ENCODE data around the gene CDK5RAP1. TPM values are rescaled to one million over a fixed set of nuclear protein-coding genes. Genes with fewer than 3 reads are reported as not detected.

The CDK5RAP1 gene
- total and polyA plus RNA-seq, 4 donors: 11.3 to 22.1 (median 14.8) TPM

DNA sequence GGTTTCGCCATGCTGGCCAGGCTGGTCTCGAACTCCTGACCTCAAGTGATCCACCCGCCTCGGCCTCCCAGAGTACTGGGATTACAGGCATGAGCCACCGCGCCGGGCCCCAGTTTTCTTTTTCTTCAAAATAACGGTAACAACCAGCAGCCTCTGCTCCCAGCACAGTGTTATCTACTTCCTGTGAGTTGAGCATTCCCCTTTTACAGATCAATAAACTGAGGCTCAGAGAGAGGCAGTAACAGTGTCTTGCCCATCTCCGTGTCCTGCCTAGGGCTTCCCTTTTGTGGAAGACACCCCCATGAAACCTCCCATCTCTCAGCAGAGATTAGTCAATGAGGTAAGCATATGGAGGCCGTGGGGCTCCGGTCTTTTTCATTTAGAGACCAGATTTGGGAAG is 88.7 kb downstream of the CDK5RAP1 start:
- H3K9me3 ChIP-seq (ENCODE audit: control insufficient read depth in 4 of 4, low read length in 3 of 4): no peaks in the 10 kb centered on the region
- TF ChIP-seq SP1 (IDR thresholded peaks at IDR 0.05) (no peak), FOXA1 (IDR thresholded peaks at IDR 0.05) (no peak), YY1 (IDR thresholded peaks at IDR 0.05) (no peak), FOXA2 (IDR thresholded peaks at IDR 0.05) (no peak), JUND (IDR thresholded peaks at IDR 0.05) (no peak), HNF4A (conservative IDR thresholded peaks at IDR 0.05) (no peak), HNF4G (IDR thresholded peaks at IDR 0.05) (no peak), MAX (IDR thresholded peaks at IDR 0.05) (no peak), EGR1 (IDR thresholded peaks at IDR 0.05; ENCODE audit: low read depth in 2 of 2) (no peak), NR2F2 (IDR thresholded peaks at IDR 0.05) (no peak), GABPA (IDR thresholded peaks at IDR 0.05 in 1 of 2, conservative IDR thresholded peaks at IDR 0.05 in 1 of 2) (no peak), RAD21 (IDR thresholded peaks at IDR 0.05) (no peak), ATF3 (IDR thresholded peaks at IDR 0.05) (no peak), TAF1 (conservative IDR thresholded peaks at IDR 0.05) (no peak), RXRA (IDR thresholded peaks at IDR 0.05) (no peak), ZBTB33 (IDR thresholded peaks at IDR 0.05) (no peak)
- TF ChIP-seq, protein P1, sequence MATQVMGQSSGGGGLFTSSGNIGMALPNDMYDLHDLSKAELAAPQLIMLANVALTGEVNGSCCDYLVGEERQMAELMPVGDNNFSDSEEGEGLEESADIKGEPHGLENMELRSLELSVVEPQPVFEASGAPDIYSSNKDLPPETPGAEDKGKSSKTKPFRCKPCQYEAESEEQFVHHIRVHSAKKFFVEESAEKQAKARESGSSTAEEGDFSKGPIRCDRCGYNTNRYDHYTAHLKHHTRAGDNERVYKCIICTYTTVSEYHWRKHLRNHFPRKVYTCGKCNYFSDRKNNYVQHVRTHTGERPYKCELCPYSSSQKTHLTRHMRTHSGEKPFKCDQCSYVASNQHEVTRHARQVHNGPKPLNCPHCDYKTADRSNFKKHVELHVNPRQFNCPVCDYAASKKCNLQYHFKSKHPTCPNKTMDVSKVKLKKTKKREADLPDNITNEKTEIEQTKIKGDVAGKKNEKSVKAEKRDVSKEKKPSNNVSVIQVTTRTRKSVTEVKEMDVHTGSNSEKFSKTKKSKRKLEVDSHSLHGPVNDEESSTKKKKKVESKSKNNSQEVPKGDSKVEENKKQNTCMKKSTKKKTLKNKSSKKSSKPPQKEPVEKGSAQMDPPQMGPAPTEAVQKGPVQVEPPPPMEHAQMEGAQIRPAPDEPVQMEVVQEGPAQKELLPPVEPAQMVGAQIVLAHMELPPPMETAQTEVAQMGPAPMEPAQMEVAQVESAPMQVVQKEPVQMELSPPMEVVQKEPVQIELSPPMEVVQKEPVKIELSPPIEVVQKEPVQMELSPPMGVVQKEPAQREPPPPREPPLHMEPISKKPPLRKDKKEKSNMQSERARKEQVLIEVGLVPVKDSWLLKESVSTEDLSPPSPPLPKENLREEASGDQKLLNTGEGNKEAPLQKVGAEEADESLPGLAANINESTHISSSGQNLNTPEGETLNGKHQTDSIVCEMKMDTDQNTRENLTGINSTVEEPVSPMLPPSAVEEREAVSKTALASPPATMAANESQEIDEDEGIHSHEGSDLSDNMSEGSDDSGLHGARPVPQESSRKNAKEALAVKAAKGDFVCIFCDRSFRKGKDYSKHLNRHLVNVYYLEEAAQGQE (IDR thresholded peaks at IDR 0.05): no peak
- TF ChIP-seq, protein P2, sequence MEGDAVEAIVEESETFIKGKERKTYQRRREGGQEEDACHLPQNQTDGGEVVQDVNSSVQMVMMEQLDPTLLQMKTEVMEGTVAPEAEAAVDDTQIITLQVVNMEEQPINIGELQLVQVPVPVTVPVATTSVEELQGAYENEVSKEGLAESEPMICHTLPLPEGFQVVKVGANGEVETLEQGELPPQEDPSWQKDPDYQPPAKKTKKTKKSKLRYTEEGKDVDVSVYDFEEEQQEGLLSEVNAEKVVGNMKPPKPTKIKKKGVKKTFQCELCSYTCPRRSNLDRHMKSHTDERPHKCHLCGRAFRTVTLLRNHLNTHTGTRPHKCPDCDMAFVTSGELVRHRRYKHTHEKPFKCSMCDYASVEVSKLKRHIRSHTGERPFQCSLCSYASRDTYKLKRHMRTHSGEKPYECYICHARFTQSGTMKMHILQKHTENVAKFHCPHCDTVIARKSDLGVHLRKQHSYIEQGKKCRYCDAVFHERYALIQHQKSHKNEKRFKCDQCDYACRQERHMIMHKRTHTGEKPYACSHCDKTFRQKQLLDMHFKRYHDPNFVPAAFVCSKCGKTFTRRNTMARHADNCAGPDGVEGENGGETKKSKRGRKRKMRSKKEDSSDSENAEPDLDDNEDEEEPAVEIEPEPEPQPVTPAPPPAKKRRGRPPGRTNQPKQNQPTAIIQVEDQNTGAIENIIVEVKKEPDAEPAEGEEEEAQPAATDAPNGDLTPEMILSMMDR (IDR thresholded peaks at IDR 0.05; ENCODE audit: low read depth, low read length, missing input control): no peak

More for the DNA sequence above, 88.7 kb downstream of the CDK5RAP1 start:
- DNase-seq (ENCODE audit: low spot score): no peak
- Histone ChIP-seq H3K27ac (ENCODE audit: low read depth in 1 of 2, low read length in 2 of 2) (no peak overlapping the region), H3K36me3 (ENCODE audit: control insufficient read depth in 4 of 4, insufficient read depth in 3 of 4, low read depth in 1 of 4, low read length in 3 of 4) (no peaks in the 10 kb centered on the region), H3K4me3 (ENCODE audit: low read depth in 1 of 3, low read length in 3 of 3) (no peak overlapping the region), H3K4me1 (ENCODE audit: control insufficient read depth in 4 of 4, insufficient read depth in 4 of 4, low read length in 3 of 4) (no peaks in the 10 kb centered on the region), H3K27me3 (ENCODE audit: control insufficient read depth in 4 of 4, insufficient read depth in 4 of 4, low read length in 3 of 4) (no peaks in the 10 kb centered on the region), H3K9ac (ENCODE audit: low read depth in 1 of 2, low read length in 2 of 2) (no peak overlapping the region)
- WGBS: 90% methylated on average over 11 of the region's 11 CpGs

Data from liver (tissue), 9 donors.